H9 (cell line): ENCODE results near the gene OR2Z1. TPM values are rescaled to one million over a fixed set of nuclear protein-coding genes. Genes with fewer than 3 reads are reported as not detected.

Source experiments
- DNase-seq: peaks from one replicate; pipeline ENCODE4 v3.0.0-alpha.2; 2017
- H2AFZ ChIP-seq: one replicate; pipeline ENCODE4 v1.6.1; 2013; ENCODE audit warnings: mild to moderate bottlenecking, low read length, control low read depth, moderate library complexity
- H2AK5ac ChIP-seq: 2 replicates; pipeline ENCODE4 v1.6.1; 2013; ENCODE audit warnings: low read length, control low read depth, mixed read lengths; ENCODE audit not compliant: insufficient read length
- H2BK120ac ChIP-seq: one replicate; pipeline ENCODE4 v1.6.1; 2013; ENCODE audit warnings: low read depth, mild to moderate bottlenecking, low read length, control low read depth, inconsistent platforms; ENCODE audit not compliant: poor library complexity, severe bottlenecking
- H2BK12ac ChIP-seq: 2 replicates; pipeline ENCODE4 v1.6.1; 2013; ENCODE audit warnings: low read length, control low read depth, mixed read lengths, low read depth; ENCODE audit not compliant: insufficient read length
- H2BK15ac ChIP-seq: 2 replicates; pipeline ENCODE4 v1.6.1; 2013; ENCODE audit warnings: low read depth, low read length, control low read depth
- H2BK20ac ChIP-seq: one replicate; pipeline ENCODE4 v1.6.1; 2013; ENCODE audit warnings: low read depth, mild to moderate bottlenecking, low read length, control low read depth, inconsistent platforms; ENCODE audit not compliant: poor library complexity, severe bottlenecking
- H2BK5ac ChIP-seq: 2 replicates; pipeline ENCODE4 v1.6.1; 2013; ENCODE audit warnings: low read length, control low read depth, mixed read lengths; ENCODE audit not compliant: insufficient read length
- H3K14ac ChIP-seq: 2 replicates; pipeline ENCODE4 v1.6.1; 2013; ENCODE audit warnings: low read length, control low read depth; ENCODE audit not compliant: insufficient read depth
- H3K18ac ChIP-seq: 2 replicates; pipeline ENCODE4 v1.6.1; 2013; ENCODE audit warnings: low read depth, mild to moderate bottlenecking, mixed read lengths, low read length, control low read depth; ENCODE audit not compliant: insufficient read length
- H3K23ac ChIP-seq: 2 replicates; pipeline ENCODE4 v1.6.1; 2013; ENCODE audit warnings: low read length, control low read depth, mixed read lengths, low read depth; ENCODE audit not compliant: insufficient read length
- H3K23me2 ChIP-seq: 2 replicates; pipeline ENCODE4 v1.6.1; 2013; ENCODE audit warnings: low read depth, mild to moderate bottlenecking, mixed read lengths, low read length, control low read depth; ENCODE audit not compliant: insufficient read length, poor library complexity, severe bottlenecking
- H3K27ac ChIP-seq: 2 replicates; pipeline ENCODE4 v1.5.1; 2013; ENCODE audit warnings: low read length, control low read depth, mixed read lengths, low read depth; ENCODE audit not compliant: insufficient read length
- H3K27me3 ChIP-seq: 2 replicates; pipeline ENCODE4 v1.6.1; 2013; ENCODE audit warnings: low read length, control low read depth, inconsistent platforms; ENCODE audit not compliant: insufficient read depth
- H3K4ac ChIP-seq: 2 replicates; pipeline ENCODE4 v1.6.1; 2013; ENCODE audit warnings: low read depth, mild to moderate bottlenecking, control low read depth, inconsistent platforms, low read length, moderate library complexity
- H3K4me1 ChIP-seq: 2 replicates; pipeline ENCODE4 v1.6.1; 2013; ENCODE audit warnings: low read length, control low read depth, inconsistent platforms; ENCODE audit not compliant: insufficient read depth
- H3K4me2 ChIP-seq: 2 replicates; pipeline ENCODE4 v1.6.1; 2013; ENCODE audit warnings: low read length, control low read depth, mixed read lengths; ENCODE audit not compliant: insufficient read length, insufficient read depth
- H3K56ac ChIP-seq: 2 replicates; pipeline ENCODE4 v1.6.1; 2013; ENCODE audit warnings: low read depth, mild to moderate bottlenecking, mixed read lengths, low read length, control low read depth; ENCODE audit not compliant: insufficient read length
- H3K79me1 ChIP-seq: 2 replicates; pipeline ENCODE4 v1.6.1; 2013; ENCODE audit warnings: low read depth, mild to moderate bottlenecking, moderate library complexity, low read length, control low read depth, inconsistent platforms; ENCODE audit not compliant: insufficient read depth, poor library complexity, severe bottlenecking
- H3K79me2 ChIP-seq: 2 replicates; pipeline ENCODE4 v1.6.1; 2013; ENCODE audit warnings: low read length, control low read depth, inconsistent platforms; ENCODE audit not compliant: insufficient read depth
- H3K9ac ChIP-seq: 2 replicates; pipeline ENCODE4 v1.6.1; 2013; ENCODE audit warnings: low read length, control low read depth, mixed read lengths; ENCODE audit not compliant: insufficient read length; ENCODE audit errors: extremely low read depth
- H3K9me3 ChIP-seq: one replicate; pipeline ENCODE4 v1.6.1; 2013; ENCODE audit warnings: low read depth, low read length, inconsistent platforms; ENCODE audit not compliant: control insufficient read depth
- H3T11ph ChIP-seq: one replicate; pipeline ENCODE4 v1.6.1; 2013; ENCODE audit warnings: mild to moderate bottlenecking, low read length, control low read depth, inconsistent platforms
- H4K20me1 ChIP-seq: one replicate; pipeline ENCODE4 v1.6.1; 2013; ENCODE audit not compliant: control insufficient read depth, insufficient read length, insufficient read depth
- H4K5ac ChIP-seq: 2 replicates; pipeline ENCODE4 v1.6.1; 2013; ENCODE audit warnings: low read depth, mild to moderate bottlenecking, mixed read lengths, low read length, control low read depth; ENCODE audit not compliant: insufficient read length
- H4K8ac ChIP-seq: replicated peaks from 2 replicates; pipeline ENCODE4 v1.6.1; 2013; ENCODE audit warnings: low read length, control low read depth, mixed read lengths, low read depth; ENCODE audit not compliant: insufficient read length
- H4K91ac ChIP-seq: 2 replicates; pipeline ENCODE4 v1.6.1; 2013; ENCODE audit warnings: low read depth, mild to moderate bottlenecking, moderate library complexity, mixed read lengths, low read length, control low read depth; ENCODE audit not compliant: insufficient read length
- H3K27ac Mint-ChIP-seq, 3 experiments: 2 replicates in 2 of 3; 3 replicates in 1 of 3; pipeline ENCODE4 v1.8.0; 2020 to 2021; ENCODE audit warnings: mixed read lengths in 3 of 3, mild to moderate bottlenecking in 1 of 3, moderate library complexity in 1 of 3
- H3K27me3 Mint-ChIP-seq: 2 replicates; pipeline ENCODE4 v1.8.0; 2021; ENCODE audit warnings: low read depth, mild to moderate bottlenecking, moderate library complexity, mixed read lengths
- H3K36me3 Mint-ChIP-seq, 3 experiments: 2 replicates in 2 of 3; 3 replicates in 1 of 3; pipeline ENCODE4 v1.8.0; 2020 to 2021; ENCODE audit warnings: low read depth in 3 of 3, mixed read lengths in 3 of 3; ENCODE audit not compliant: insufficient read depth in 1 of 3
- H3K4me1 Mint-ChIP-seq, 2 experiments: 2 replicates each; pipeline ENCODE4 v1.8.0; 2020; ENCODE audit warnings: mixed read lengths in 2 of 2
- H3K4me3 Mint-ChIP-seq, 2 experiments: 2 replicates in 1 of 2; 3 replicates in 1 of 2; pipeline ENCODE4 v1.8.0; 2020 to 2021; ENCODE audit warnings: mild to moderate bottlenecking in 2 of 2, mixed read lengths in 2 of 2, moderate library complexity in 1 of 2
- H3K9me3 Mint-ChIP-seq, 2 experiments: 2 replicates in 1 of 2; 3 replicates in 1 of 2; pipeline ENCODE4 v1.8.0; 2020; ENCODE audit warnings: mild to moderate bottlenecking in 2 of 2, mixed read lengths in 2 of 2, moderate library complexity in 1 of 2
- CTCF ChIP-seq: fragments of 200-600 bp; sonication (generic); conservative IDR thresholded peaks from 3 replicates; pipeline ENCODE4 v1.8.0; 2021; ENCODE audit warnings: antibody characterized with exemption, mild to moderate bottlenecking
- WGBS: extraction: QIAGEN DNeasy Blood & Tissue Kit; methylation state at CpG from one replicate; pipeline ENCODE4 v1.1.7; 2013; ENCODE audit warnings: missing lambda C conversion rate, low lambda C conversion rate, mixed read lengths; ENCODE audit not compliant: insufficient read length; ENCODE audit errors: extremely low coverage; 5-methylcytosine and 5-hydroxymethylcytosine counted together
- total RNA-seq: library from RNA; stranded (reverse); gene quantifications from 2 replicates; pipeline ENCODE4 v1.2.1, GENCODE V29; 2021

OR2Z1 gene
- total RNA-seq, 1 experiment from 2014 or later: not detected

GRCh38 chr19:8688930-8689329 is 32.5 kb upstream of the OR2Z1 start:
- Histone ChIP-seq H3K23me2 (no peaks in the 10 kb centered on the region), H2BK120ac (no peak overlapping the region), H3K9ac (no peak overlapping the region), H2BK12ac (no peak overlapping the region), H3K79me2 (no peaks in the 10 kb centered on the region), H2AFZ (no peak overlapping the region), H3K27ac (no peak overlapping the region), H3K4ac (no peak overlapping the region), H3K56ac (no peak overlapping the region), H3K4me1 (no peaks in the 10 kb centered on the region), H4K8ac (no peak overlapping the region), H3T11ph (no peak overlapping the region), H3K23ac (no peak overlapping the region), H3K4me2 (no peak overlapping the region), H2BK20ac (no peak overlapping the region), H4K20me1 (no peaks in the 10 kb centered on the region), H4K5ac (no peak overlapping the region), H3K79me1 (no peaks in the 10 kb centered on the region), H2AK5ac (no peak overlapping the region), H4K91ac (no peak overlapping the region), H3K18ac (no peak overlapping the region), H3K14ac (no peak overlapping the region), H2BK15ac (no peak overlapping the region), H3K27me3 (no peaks in the 10 kb centered on the region), H3K9me3 (no peaks in the 10 kb centered on the region), H2BK5ac (no peak overlapping the region)
- DNase-seq: no peak
- Mint-ChIP-seq H3K27ac (no peak overlapping the region), H3K4me1 (no peaks in the 10 kb centered on the region), H3K36me3 (no peaks in the 10 kb centered on the region), H3K9me3 (peaks cover 0 to 61% of the 10 kb centered on the region in 2 experiments; a peak in 2 of 5 replicates), H3K4me3 (no peak overlapping the region), H3K27me3 (peaks cover 25% of the 10 kb centered on the region)
- TF ChIP-seq CTCF: no peak
- WGBS: no CpG with 5 or more reads among the region's 15 CpGs
